Measurements from ENCODE around the gene PRRC1.

DNA sequence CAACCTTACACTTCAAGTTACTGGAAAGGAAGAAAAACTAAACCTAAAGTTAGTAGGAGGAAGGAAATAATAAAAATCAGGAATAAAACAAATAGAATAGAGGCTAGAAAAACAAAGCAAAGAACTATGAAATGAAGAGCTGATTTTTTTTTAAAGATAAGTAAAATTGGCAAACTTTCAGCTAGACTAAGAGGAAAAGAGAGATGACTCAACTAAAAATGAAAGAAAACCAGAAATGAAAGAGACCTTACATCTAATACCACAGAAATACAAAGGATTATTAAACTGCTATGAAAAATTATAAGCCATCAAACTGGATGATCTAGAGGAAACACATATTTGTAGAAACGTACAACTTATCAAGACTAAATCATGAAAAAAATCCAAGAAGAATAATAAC lies 60.0 kb downstream of the PRRC1 start:
- TF ChIP-seq GATA2 (IDR thresholded peaks at IDR 0.05; ENCODE audit: low read depth, low read length) (no peak), GATA3 (IDR thresholded peaks at IDR 0.05; ENCODE audit: low read depth, low read length) (no peak)

Measured in SH-SY5Y (cell line).